GM18858 (cell line): ENCODE measurements around the gene RPS15A.
A peak's percentile ranks its signal among the peaks of the same experiment; 100 is the strongest.
"Not testable (repeated sequence)": the region's sequence is repeated elsewhere in the genome, so short reads cannot be mapped to it uniquely, and the experiment has no call there.

Experiments
- ATAC-seq: cut with Tn5 transposase; IDR thresholded peaks from one replicate; pipeline ENCODE4 v1.9.1; 2021; ENCODE audit not compliant: unreplicated experiment

The RPS15A gene

GRCh38 chr16:18799500-18799899 lies 9.4 kb upstream of the RPS15A start:
- no peak for ATAC-seq

DNA sequence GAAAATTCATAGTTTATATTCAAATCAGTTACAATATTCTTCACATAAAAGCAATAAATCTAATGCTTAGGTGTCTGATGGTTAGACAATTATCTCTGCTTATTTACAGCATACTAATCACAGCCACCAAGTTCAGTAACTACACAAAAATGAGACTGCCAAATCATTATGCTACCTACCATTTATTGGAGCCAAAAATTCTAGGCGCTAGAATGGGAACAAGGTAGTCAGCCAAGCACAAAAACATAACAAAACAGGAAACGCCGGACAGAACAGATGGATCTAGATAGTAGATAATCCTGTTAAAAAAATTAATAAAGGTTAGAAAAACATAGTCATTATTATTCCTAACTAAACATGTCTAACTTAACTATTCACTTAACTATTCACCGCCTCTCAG lies 7.6 kb upstream of the RPS15A start:
- no peak for ATAC-seq

- ATAC-seq: no peak
Measured at GRCh38 chr16:18796377-18796776, 6.2 kb upstream of the RPS15A start.

DNA sequence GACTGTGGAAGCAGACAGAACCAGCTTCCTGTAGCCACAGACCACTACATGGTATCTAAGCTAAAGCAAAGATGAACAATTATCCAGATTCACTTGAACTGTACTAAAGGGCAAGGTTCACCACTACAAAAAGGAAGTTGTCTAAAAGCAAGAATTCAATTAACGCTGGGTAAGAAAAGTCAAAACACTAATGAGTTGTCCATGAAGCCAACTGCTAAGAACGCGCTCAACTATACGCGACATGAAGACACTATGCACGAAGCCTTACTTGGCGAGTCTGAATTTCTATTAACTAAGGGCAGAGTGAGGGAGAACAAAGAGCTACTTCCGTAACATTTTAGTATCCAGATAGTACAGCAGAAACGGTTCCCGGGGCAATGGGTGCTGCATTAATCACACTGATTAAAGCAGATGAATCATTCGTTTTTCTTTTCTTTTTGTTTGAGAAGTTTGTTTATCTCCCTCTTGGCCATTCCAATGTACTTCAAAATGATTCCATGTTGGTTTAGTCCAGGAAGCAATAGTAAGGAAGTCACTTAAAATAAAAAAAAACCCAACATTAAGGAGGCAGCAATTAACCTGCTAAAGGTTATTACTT lies 2.8 kb upstream of the RPS15A start:
- ATAC-seq: no peak

DNA sequence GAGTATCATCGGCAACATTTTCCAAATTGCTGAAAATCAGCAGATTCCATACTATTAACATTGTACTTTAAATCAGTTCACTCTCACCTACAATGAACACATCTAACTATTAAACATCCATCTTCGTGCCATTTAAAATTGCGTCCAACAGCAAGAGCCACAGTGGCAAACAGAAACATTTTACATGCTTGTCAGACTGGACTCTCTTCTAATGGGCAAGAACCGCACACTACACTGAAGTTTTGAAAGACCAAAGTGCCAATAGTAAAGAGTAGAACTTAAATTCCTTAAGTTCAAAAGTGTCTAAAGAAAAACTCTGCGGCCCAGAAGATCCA lies 652 bp downstream of the RPS15A start:
- ATAC-seq: no peak

- no peak for ATAC-seq
Measured at GRCh38 chr16:18788828-18789514, 1.2 kb downstream of the RPS15A start.

DNA sequence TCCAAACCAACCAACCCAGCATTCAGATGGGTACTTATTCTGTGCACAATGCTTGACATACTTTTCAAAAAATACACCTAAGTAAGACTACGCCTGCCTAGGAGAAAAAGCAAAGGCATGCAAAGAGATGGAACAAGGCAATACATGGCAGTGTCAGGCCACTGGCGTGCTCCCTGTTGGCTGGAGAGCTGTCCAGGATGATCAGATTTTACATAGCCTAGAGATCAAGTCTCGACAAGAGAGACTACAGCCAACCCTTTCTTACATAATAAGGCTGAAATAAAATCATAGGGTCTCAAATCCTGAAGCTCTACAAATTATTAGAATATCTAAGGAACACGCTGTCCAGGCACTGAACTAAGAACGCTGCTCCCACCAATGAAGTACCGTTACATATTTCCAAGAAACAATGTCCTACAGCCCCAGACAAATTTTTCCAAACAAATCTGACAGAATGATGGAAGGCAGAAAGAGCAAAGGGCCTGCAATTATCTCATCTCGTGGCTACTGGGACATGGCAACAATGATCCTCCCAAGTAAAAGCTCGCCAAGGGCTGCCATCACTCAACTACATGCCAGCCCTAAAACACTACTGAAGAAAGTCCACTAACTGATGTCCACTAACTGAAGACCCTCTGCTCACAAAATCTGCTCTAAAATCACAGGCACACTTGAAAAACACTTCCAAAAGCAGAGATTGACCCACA lies 5.1 kb downstream of the RPS15A start:
- no peak for ATAC-seq

DNA sequence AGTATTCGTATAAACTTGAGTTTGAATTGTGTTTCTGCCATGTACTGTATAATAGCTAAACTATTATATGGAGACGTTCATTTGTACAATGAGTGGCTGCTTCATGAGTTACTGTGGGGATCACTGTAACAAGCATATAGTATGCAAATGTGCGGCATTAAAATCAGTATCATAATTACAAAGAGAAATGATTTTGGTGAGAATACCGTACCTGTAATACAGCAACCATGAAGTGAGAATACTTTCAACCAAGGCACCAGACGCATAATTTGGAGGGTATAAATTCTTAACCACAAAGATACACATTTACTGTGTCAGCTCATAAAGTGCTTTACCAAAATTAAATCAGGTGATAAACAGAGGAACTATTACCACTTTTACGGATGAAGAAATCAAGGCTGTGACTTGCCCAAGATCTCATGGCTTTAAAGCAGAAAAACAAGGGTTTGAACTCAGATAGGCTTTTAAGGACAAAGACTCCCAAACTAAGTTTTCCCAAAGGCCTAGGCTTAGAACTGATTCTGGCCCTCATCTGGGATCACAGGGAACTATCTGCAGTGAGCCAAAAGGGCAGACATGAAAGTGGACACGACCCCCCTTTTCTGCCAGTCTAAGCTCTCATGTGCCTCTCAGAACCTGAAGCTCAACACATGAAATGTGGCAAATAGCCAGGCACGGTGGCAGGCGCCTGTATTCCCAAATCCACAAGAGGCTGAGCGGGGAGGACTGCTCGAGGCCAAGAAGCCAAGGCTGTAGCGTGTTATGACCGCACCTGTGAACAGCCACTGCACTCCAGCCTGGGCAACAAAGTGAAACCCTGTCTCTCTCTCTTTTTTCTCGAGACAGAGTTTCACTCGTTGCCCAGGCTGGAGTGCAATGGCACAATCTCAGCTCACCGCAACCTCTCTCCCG lies 6.4 kb downstream of the RPS15A start:
- ATAC-seq: no peak

DNA sequence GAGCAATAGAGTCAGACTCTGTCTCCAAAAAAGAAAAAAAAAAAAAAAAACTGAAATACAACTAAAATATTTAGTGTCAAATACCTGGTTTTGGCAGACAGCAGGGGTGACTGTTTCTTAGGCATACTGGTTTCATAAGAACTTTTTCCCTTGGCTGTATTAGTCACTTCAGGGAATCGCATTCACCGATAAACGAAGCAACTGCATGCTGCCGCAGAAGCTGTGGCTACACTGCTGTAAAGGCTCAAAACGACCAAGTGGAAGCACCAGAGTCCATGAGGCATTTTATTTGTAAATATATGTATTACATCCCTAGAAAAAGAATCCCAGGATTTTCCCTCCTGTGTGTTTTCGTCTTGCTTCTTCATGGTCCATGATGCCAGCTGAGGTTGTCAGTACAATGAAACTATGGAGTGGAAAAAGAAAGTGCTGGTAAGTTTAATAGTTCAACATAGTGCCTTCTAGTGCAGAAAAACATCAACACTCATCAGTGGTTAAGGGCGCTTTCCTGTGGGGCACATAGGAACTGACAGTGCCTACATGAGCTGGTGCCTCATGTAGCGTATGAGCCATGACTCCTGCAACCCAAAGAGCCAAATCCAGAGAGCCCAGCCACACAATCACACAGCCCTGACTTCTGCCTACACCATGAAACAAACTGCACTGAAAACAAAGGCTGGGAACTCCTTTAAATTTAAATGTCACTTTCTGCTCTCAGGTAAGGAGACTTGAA lies 7.3 kb downstream of the RPS15A start:
- ATAC-seq: no peak

- ATAC-seq: not testable (repeated sequence)
Measured at GRCh38 chr16:18781232-18781631, 8.9 kb downstream of the RPS15A start.

DNA sequence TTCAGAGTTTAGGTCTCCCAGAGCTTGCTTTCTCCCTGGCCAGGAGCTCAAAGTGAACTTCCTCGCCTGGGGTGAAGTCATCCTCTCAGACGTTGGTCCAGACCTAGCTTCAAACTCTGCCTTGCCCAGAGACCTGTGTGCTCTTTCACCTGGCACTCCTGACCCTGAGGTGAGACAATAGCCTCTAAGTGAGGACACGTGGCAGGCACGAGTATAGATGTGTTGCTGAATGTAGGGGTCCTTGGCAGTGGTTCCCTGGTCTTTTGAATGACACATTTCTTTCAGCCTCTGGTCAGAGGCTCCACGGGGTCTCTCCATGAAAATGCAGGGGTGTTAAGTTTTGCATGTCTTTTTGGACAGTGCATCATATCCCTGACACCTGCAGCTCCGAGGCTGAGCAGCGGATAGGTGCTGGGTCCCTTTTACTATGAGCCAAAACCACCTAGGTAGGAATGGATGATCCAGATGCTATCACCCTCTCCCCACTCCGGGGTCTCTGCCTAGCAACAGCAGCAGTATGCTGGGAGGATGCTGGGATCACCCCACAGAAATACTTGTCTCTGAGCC lies 9.6 kb downstream of the RPS15A start:
- not testable (repeated sequence) for ATAC-seq

- not testable (repeated sequence) for ATAC-seq
Measured at GRCh38 chr16:18777664-18778063, 12.5 kb downstream of the RPS15A start.

- not testable (repeated sequence) for ATAC-seq
Measured at GRCh38 chr16:18776334-18776733, 13.8 kb downstream of the RPS15A start.

GRCh38 chr16:18774651-18775050 lies 15.5 kb downstream of the RPS15A start:
- ATAC-seq: not testable (repeated sequence)

GRCh38 chr16:18772171-18772570 lies 18.0 kb downstream of the RPS15A start:
- ATAC-seq: not testable (repeated sequence)

GRCh38 chr16:18770336-18770962 lies 19.7 kb downstream of the RPS15A start:
- ATAC-seq: not testable (repeated sequence)

GRCh38 chr16:18767217-18767616 lies 22.9 kb downstream of the RPS15A start:
- not testable (repeated sequence) for ATAC-seq

DNA sequence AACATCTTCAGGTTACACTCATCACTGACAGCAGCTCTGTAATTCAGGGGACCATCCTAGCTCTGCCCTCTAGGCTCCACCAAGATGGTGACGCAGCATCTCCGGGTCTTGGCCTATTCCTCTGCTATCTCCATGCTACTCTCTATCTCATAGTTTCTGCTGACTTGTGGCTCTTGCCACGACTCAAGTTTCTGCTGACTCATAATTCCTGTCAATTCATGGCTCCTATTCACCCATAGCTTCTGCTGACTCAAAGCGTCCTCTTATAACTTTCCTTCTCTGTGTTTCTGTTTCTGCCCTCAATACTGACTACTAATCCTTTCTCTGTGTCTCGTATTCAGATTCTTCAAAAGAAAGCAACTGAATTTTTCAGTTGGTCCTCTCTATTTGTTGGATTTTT lies 27.4 kb downstream of the RPS15A start:
- ATAC-seq: peak; percentile 54

DNA sequence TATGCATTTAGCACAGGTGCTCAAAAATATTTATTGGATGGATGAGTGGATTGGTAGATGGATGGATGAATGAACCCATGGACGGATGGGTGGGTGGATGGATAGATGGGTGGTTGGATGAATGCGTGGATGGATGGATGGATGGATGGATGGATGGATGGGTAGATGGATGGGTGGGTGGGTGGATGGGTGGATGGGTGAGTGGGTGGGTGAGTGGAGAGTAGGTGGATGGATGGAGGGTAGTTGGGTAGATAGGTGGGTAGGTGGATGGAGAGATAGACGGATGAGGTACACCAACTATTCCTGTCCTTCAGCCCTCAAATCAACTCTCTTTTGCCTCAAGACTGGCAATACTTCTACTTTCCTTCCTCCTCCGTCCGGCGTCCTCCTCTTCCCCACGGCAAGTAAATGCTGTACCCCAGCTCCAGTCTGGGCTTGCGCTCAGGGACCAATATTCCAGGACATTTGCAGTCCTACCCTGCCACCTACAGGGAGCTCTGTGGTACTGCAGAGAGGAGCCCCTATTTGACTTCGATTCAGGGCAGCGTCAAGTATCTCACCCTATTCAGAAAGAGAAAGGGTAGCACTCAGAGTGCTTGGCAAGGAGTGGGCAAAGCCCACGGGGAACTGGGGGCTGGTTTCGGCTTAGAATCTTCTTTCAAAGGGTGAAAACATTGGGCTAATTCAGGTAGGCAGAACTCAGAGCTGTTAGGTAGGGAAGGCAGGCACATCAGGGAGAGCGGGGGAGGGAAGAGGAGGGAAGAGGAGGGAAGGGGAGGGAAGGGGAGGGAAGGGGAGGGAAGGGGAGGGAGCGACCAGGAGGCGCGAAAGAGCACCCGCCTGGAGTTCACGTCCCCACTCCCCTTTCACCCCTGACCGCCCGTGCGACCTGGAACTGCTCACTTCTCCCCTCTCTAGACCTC lies 30.3 kb downstream of the RPS15A start:
- ATAC-seq: peak; percentile 52
